HCEC 1CT (cell line): ENCODE data around the gene AGBL1.
"Not testable (repeated sequence)": the region's sequence is repeated elsewhere in the genome, so short reads cannot be mapped to it uniquely, and the experiment has no call there.

Experiments
- DNase-seq: peaks from one replicate; pipeline ENCODE4 v3.0.0-alpha.2; 2017

Gene AGBL1

DNA sequence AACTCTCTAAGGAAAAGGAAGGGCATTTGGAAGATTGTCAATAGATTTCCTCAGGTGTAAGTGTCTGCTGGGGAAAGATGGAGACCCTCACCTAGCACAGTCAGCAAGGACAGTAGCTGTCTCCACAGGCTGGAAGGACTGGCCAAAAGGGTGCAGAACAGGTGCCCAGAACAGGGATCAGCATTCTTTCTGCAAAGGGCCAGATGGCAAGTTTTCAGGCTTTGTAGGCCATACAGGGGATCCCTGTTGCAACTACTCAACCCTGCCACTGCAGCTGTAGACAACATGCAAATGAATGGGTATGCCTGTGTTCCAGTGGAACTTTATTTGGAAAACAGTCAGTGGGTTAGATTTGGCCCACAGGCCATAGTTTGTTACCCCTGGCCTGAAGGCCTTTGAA is 8.1 kb downstream of the AGBL1 start:
- DNase-seq = no peak

DNA sequence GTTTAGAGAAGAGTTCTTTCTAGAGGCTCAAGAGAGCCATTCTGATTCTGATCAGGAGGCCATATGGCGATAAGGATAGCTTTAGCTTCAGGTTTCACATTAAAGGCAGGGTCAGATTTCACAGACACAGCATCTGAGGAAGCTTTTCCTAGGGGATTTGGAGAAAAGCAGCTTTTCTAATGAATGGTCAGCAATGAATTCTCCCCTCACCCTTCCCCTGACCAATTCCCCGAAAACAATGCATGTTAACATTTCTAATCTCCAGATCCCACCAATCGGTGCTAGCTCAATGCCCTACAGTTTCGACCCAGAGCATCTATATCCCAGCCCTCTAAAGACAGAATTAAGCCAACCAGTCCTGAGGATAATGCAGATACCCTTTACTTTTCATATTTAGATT is 9.8 kb downstream of the AGBL1 start:
- no peak for DNase-seq

DNA sequence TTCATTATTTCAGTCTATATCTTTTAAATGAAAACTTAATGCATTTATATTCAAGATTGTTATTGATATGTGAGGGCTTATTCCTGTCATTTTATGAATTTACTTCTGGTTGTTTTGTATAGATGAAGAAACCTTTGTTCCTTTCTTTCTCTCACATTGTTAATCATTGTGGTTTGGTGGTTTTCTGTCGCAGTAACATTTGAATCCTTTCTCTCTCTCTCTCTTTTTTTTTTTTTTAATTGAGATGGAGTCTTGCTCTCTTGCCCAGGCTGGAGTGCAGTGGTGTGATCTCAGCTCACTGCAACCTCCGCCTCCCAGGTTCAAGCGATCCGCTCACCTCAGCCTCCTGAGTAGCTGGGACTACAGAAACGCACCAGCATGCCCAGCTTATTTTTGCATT is 22.1 kb downstream of the AGBL1 start:
- DNase-seq = no peak

DNA sequence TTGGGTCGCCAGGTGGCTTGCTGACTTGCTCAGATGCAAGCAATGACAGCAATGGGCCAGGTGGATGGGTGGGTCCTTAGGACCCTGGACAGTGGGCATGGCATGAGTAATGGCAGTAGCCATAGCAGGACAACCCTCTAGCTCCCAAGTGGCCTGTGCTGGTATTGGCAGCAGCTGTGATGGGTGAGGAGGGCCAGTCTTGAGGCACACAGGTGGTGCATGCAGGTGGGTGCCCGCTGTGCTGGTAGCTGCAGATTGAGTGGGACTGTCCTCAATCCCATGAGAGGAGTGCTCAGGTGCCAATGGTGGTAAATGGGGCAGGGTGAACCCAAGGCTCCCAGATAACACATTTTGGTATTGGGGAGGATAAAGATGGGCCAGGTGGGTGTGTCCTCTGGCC is 24.2 kb downstream of the AGBL1 start:
- no peak for DNase-seq

DNA sequence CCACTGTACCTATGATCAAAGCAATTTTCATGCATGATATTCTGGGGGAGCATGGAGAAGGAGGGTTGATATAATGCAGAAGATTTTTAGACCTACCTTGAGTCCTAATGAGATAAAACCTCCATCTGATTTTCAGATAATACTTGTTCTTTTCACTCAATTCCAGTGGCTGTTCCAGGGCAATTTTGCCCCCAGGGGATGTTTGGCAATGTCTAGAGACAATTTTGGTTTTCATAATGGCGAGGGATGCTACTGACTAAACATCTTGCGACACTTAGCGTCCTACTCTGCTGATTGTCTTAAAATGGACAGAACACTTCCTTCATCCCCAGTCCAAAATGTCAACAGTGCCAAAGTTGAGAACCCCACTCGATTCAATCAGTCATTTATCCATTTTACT is 26.6 kb downstream of the AGBL1 start:
- no peak for DNase-seq

DNA sequence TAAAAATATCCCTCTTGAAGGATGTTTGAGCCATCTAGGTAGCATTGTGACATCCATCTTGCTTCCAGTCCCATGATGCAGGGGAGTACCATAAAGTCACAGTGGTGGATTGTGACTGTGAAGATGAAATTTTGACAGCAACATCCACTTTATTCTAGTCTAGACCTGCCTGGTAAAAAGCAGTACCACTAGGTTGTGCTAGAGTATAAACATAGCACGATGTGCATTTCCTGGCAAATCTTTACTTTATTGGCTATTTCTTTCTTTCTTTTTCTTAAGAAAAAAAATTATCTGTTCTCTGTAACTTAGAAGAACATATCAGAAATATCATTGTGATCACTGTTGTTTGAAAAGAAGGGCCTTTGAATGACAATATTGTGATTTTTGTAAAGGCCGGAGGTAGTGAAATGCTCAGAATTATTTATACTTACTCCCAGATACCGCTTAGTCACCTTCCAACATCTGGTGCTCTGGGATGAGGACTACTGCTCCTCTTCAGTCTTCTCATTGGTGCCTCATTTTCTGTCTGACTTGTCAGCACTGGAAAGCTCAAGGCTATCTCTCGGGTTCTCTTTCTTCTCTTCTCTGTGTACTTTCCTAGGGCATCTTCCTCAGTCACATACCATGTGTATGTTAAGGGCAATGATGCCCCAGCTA is 35.6 kb downstream of the AGBL1 start:
- DNase-seq = no peak

DNA sequence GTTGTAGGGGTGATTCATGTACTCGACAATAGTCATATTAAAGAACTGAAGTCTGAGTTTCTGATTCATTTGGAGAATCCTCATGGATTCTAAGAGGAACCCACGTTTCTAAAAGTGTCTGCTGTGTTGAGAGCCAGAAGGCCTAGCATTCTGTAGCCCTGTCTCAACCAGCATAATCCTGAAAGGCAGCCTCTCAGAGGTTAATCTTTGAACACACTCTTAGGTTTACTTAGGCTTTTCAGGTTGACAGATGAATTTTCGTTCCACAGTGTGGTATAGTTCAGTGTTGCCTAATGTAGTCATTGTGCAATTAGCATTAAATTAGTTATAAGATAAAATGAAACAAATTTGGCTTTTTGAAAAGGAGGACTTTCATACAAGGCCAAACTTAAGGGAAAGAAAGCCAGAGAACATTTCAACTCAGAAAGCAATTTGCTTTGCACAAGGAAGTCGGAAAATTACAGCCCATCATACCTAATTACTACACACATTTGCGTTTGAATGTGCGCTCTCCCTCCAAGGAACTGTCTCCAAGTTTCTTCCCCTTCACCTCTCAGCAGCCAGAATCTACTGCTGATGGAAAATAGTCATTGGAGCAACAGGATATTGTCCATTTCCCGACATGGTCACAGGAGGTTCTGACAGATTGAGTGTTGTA is 42.0 kb downstream of the AGBL1 start:
- DNase-seq = no peak

DNA sequence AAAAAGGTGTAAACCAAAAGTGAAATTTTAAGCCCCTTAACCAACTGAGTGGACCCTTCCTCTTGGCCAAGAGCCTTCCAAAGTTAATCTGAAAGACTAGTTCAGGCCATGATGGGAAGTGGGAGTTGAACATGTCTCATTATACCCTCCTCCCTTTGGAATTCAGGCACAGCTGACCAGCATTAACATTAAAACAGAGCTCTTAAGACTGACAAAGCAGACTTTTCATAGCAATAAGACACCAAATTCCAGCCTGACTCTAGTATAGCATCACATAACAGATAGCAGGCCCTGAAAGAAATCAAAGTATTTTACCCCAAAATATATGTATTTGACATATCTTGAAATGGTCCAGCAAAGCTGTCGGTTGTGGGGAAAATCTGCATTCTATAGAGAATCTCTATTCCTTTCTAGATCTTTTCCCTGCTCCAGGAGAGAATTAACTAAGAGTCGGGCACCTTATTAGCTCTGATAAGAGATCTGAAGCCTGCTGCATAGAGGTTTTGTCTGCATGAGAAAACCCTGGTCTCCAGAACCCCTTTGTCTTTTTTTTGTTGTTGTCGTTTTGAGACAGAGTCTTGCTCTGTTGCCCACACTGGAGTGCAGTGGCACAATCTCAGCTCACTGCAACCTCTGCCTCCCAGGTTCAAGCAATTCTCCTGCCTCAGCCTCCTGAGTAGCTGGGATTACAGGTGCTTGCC is 43.2 kb downstream of the AGBL1 start:
- not testable (repeated sequence) for DNase-seq

DNA sequence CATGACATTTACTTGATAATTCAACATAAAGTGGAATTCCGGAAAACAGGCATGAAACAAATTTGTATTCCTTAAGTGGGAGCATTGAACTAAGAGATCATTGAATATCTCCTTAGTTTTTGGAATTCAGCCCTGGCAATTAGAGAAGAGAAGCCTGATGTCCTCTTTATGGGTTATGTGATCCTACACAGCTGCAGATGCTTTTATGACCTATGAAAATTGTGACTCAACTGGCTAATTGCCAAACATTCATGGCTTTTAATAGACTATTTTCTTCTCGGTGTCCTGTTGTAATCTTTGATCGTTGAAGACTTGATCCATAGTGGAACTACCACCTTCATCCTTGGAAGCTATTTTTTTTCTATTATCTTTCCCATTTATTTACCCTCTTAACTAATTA is 46.1 kb downstream of the AGBL1 start:
- no peak for DNase-seq

DNA sequence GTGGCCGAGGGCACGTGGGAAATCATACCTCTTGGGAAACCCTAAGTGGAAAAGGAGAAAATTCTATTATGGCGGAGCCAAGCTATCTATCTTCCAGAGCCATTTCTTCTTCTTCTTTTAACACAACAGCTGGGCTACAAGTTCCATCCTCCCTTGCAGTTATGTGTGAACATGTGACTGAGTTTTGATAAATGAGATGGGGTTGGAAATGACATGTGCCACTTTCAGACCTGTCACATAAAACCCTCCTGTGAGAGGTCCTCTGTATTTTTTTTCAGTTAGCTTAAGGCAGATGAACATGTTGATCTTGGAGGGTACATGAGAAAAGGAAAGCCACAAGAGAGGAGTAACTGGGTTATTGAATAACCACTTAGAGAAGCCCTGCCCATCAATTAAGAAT is 47.9 kb downstream of the AGBL1 start:
- no peak for DNase-seq

DNA sequence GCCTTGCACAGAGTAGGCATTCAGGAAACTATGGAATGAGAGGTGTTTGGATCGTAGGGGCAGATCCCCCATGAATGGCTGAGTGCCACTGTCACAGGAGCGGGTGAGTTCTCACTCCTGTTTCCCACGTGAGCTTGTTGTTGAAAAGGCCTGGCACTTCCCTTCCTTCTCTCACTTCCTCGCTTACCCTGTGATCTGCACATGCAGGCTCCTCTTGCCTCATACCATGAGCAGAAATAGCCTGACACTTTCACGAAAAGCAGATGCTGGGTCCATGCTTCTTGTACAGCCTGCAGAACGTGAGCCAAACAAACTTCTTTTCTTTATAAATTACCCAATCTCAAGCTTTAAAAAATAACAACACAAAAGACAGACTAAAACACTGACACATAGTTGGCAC is 55.4 kb downstream of the AGBL1 start:
- no peak for DNase-seq

DNA sequence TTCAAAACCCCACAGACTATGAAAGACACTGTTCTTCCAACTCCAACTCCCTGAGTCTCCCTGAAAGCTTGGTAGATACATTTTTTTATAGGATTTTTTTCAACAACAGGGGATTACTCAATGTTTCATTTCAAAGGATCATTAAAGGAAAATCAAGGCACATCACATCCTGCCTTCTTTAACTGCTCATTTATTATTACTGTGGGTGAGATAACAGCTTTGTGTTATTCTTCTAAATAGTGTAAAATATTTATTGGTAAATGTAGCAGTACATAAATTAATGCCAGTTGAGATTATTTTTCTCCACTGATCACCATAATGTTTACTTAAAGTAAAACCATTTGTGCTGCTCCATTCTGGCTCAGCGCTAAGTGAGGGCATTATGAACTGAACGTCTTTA is 57.2 kb downstream of the AGBL1 start:
- DNase-seq = no peak

DNA sequence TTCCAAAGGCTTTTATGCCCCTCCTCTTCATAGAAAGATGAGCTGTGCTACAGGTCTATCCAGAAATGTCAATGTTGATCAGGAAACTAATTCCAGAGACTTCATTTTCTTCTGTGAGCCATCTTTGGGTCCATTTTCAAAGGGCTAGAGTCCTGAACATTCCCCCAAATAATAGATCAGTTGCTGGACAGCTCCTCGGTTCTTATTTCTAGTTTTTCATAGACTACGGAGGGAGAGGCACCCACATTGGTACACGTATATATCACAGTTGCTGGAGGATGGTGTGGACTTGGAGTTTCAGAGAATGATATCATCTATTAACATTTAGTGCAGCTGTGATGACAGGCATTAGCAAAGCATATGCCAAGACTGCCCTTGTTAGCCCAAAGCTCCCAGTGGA is 59.1 kb downstream of the AGBL1 start:
- DNase-seq = no peak

DNA sequence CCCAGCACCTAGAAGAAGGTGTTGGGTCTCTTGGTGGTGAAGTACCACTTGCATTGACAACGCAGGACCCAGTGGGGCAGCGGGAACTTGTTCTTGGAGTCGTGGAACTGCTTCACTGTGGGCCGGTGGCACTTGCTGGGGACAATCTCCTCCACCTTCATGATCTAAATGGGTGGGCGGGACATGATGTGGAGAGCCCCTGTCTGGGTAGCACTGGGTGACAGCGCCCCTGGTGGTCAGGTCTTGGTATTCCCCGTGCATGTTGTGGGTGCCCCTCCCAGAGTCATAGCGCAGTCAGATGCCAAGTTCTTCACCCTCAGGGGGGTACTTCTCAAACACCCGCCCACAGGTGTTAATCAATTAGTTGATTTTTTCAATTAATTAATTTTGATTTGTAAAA is 60.2 kb downstream of the AGBL1 start:
- no peak for DNase-seq

DNA sequence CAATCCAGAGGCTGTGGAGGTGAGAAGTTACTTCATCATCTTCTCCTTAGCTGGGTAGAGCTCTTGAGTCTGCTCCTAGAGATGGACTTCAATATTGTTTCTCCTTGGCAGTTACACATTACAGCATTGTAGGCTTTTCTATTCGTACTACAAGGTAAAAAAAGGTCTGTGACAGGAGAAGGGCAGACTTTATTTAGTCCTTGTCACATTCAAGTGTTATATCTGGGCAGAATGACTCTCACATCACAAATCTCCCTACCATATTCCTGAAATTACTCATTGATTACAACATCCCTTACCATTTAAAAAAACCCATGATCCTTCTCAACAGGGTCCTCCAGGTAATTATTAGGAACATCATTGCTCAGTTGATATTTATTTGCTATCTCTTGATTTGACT is 75.0 kb downstream of the AGBL1 start:
- no peak for DNase-seq

DNA sequence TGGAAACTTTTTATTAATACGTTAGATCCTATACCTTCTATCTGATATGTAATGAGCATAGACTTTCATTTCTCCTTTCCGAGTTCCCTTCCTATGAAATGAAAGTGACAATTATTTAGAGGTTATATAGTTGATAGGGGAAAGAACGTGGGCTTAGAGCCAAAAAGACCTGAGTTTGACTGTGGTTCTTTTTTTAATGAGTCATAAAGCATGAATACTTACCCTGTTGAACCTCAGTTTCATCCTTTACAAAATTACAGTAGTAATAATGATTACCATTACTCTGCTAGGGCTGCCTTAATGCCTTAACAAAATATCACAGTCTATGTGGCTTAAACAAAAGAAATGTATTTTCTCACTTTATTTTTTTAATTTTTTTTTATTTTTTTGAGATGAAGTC is 75.9 kb downstream of the AGBL1 start:
- DNase-seq = no peak

DNA sequence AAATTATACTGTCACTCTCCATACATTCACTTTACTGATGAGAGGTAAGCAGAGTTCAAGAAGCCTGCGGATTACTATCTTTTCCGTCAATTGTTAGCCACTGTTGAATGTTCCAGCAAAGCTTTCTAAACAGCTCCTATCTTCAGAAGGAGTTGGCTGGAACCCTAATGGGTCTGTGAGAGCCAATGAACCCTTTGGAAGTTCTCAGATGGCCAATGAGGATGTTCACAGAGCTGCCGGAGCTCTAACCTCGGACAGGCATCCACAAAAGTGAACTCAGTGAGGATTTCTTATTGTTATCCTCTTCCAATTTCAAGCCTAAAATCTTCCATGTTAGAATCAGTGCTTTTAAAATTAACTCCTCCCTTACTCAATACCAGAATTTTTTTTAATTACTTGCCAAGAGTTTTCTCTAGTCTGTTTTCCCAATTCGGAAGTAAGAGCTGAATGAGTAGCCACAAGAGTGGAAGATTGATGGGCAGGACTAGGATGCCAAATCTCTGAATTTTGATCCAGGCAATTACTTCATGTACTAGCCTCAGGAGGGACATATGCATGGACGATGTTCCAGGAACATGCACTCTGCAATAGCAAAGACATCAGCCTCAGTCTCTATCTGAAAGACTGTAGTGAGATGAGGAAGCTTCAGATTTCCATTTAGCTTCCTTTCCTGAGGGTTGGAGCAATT is 78.1 kb downstream of the AGBL1 start:
- no peak for DNase-seq

DNA sequence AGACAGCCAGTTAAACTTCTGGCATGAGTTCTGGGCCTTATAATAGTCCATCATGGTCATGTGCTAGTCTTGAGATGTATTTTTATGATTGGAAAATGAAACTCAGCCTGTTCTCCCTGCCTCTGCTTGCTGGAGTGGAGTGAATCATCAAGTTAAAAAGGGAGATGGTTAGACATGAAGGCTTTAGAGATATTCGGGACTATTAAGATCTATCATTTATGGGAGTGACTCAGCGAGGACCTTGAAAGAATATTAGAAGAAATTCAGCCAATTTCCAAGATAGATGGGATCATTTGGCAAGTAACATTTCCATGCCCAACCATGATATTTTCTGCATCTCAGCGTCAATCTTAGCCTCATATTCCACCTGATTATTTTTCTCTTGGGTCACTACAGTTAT is 79.8 kb downstream of the AGBL1 start:
- no peak for DNase-seq

DNA sequence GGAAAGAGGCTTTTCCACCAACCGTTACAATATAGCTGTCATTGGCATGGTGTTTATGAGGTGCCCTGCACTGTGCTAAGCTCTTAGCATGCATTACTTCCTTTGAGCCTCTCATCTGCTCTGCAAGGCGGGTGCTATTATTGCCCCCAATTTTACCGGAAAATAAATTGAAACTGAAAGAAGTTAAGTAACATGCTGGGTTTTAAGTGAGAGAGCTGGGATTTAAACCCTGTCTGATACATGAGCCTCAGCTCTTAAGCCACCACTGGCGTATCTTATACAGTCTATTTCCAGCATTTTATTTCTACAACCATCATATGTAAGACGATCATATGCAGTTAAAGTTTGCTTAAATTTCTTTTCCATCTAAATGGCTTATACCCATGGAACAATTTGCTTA is 81.6 kb downstream of the AGBL1 start:
- no peak for DNase-seq

DNA sequence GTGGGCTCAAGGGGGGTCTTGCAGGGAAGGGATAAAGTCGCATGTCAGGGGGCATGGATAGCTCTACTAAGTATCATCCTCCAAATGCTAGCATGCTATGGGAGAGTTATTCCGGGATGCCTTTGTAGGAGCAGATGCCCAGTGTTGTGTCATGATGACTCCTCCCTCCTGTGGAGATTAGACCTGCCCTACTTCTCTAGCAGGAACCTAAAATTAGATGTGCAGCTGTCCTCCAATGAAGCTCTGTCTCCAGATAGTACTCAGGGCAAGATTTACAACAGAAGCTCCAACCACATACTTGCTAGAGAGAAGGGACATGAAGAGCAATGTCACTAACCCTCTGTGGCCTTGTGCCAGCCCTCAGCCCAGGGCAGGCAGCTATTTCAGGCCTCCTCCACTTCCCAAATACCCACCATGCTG is 82.5 kb downstream of the AGBL1 start:
- DNase-seq = no peak

DNA sequence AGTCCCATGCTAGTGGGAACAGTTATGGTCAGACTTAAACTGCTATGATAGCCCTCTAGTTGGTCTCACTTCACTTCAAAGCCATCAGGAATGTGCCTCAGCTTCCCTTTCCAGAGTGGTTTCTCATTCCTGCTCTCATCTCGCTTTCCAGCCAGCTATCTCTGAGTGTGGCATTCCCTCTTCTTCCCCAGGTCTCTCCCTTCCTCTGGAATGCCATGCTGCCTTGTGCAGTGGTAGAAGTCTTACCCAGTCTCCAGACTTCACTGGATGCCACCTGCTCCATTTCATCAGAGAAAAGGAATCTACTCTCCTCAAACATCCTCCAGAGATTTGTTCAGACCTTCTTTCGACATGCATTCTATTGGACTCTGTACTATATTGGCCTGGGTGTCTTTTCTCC is 83.0 kb downstream of the AGBL1 start:
- no peak for DNase-seq

DNA sequence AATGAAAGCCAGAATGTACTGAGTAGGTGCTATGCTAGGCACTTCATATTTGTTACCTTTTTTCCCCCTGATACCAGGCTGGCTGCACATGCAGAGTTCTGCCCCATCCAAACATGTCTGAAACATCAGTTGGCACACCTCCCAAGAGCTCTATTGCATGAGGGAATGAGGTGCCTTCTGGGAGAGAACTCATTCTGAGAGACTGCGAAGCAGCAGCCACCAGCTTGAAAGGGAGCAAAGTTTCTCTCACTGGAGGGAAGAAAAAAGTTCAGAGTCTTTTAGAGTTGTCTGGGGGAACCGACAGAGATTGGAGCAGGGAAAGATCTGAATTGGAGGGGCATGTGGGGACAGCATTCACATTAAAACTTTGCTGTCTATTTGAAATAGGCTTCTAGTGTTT is 84.1 kb downstream of the AGBL1 start:
- DNase-seq = no peak

DNA sequence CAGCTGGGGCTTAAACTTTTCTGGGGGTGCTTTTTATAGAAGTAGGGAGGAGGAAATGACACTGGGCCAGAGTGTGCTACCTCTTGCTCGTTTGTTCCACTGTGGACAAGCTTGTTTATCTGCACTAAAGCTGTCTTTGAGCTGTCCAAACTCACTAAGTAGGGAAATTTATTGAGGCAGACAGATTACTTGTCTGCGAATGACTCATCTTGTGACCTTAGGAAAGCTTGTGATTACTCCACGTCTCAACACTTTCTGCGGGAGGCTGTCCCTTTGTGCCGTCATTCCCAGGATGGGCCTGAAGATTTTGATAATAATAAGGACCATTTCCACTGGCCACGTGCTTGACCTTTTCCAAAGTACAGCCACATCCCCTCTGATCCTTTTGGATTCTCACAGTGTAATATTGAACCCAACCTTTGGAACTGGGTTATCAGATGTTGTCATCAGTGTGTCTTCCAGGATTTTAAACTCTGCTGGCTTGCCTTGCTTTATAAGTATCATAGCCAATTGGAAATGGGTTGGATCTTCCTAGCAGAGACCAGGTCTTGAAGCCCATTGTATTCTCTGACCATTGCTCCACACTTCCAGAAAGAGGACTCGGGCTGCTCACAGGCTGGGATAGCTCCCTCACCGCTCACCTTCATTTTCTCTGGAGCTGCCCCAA is 84.7 kb downstream of the AGBL1 start:
- DNase-seq = no peak
